NCI-H1417 treated with DMSO at 0.1 percent for 48 hours (cell line): Measurements from ENCODE around the gene ADARB2.
A peak's percentile ranks its signal among the peaks of the same experiment; 100 is the strongest.
"Not testable (repeated sequence)": the region's sequence is repeated elsewhere in the genome, so short reads cannot be mapped to it uniquely, and the experiment has no call there.

Experiments
- DNase-seq: peaks from one replicate; lab custom pipeline; 2025; lab: John Stamatoyannopoulos, UW

ADARB2 gene

GRCh38 chr10:1427521-1428186 lies 309.7 kb downstream of the ADARB2 start:
- not testable (repeated sequence) for DNase-seq

DNA sequence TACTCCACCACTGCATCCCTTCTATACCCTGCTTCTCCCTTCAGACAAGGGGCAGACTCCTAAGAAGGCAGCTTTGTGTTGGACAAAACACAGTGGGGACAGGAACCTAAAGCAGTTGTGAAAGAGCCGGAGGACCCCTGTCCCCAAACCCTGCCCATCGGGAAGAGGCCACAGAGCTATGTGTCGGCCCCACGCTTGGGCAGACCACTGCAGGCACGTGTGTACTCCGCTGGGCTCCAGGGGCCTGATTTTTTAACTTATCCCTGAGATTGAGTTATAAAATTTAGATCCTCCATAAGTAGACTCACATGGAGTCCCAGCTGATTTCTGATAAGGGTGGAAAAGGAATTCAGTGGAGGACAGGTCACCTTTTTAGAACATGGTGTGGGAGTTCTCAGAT lies 310.5 kb downstream of the ADARB2 start:
- DNase-seq = no peak

DNA sequence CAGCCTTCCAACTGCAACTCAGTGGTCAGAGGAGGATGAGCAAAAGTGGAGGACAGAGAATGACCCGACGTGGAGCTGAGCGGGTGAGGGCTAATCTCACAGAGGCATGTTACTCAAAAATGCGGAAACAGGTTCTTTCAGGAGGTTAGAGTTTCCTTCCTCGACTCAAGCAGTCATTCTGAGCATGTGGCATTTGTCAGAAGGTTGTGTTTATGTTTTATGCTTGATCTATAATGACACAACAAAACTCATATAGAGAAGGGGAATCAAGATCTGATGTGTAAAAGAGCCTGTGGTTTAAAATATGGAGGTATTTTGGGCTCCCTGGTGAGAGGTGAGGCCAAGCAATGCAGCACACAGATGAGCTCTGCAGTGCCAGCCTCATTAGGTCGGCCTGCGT lies 311.4 kb downstream of the ADARB2 start:
- DNase-seq = no peak

- no peak for DNase-seq
Observed at GRCh38 chr10:1424648-1425047, 312.7 kb downstream of the ADARB2 start.

DNA sequence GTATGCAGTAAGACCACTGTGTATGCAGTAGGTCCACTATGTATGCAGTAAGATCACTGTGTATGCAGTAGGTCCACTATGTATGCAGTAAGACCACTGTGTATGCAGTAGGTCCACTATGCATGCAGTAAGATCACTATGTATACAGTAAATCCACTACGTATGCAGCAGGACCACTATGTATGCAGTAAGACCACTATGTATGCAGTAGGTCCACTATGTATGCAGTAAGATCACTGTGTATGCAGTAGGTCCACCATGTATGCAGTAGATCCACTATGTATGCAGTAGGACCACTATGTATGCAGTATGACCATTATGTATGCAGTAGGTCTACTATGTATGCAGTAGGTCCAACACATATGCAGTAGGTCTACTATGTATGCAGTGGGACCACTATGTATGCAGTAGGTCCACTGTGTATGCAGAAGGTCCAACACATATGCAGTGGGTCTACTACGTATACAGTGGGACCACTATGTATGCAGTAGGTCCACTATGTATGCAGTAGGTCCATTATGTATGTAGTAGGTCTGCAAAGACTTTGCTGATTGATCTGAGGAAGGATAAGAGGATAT lies 313.6 kb downstream of the ADARB2 start:
- DNase-seq = no peak

GRCh38 chr10:1422275-1422674 lies 315.1 kb downstream of the ADARB2 start:
- DNase-seq = no peak

GRCh38 chr10:1420661-1421362 lies 316.5 kb downstream of the ADARB2 start:
- peak; percentile 38 for DNase-seq

DNA sequence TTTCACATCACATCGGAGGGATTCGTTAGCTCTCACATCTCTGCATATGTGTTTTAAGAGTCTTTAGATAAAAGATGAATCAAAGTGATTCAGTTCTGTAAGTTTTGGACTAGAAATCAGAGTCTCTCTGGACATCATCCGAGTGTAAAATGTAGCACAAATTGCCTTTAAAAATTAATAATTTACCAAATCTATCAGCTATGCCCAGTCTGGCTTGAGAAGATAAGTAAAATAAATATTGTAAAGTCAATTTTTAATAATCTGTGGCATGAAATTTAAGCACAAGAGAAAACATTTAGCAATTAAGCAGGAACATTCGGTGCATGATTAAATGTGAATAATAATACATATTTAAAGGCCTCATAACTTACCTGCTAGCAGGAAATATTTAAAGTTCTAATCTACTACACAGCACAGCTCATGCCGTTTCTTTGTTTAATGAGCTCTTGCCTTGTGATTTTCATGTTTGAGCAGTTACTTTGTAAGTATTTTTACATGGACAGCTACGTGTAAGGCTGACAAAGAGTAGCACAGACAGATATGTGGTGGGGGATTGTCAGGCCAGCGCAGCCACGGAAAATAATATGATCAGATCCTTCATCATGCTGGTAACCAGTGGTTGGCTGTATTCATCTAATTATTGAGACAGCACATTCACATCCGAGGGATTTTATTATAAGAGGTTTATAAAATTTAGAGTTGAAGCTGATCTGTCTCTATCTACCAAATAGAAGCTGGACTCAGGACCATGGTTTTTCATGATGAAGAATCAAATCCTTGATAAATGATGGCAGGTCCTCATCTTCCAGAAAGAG lies 317.3 kb downstream of the ADARB2 start:
- no peak for DNase-seq

- DNase-seq = no peak
Observed at GRCh38 chr10:1418031-1418550, 319.2 kb downstream of the ADARB2 start.

GRCh38 chr10:1417574-1417973 lies 319.8 kb downstream of the ADARB2 start:
- no peak for DNase-seq

DNA sequence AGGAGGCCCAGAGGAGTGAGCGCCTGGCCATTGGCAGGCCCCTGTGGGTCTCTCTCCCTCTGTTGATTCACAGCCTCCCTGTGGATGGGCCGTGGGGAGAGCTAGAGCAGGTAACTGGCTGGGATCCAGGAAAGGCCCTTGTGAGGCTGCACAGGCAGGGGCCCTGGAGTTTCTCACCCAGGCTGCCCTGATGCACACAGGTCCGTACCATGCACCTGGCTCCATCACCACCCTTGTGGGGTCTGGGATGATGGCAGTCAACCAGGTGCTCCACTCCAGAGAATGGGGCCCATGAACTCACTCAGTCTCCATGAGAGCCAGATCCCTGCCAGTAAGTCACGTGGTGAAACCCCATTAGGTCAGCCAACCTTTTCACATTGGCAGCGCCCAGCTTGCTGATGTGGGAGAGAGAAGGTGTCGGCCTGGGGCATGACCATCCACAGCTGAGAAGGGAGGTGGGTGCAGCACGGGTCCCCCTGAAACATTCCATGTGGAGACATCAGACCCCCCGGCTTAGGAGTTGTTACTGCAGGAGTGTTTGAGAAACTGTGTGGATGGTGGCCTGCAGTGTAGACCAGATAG lies 320.8 kb downstream of the ADARB2 start:
- no peak for DNase-seq

DNA sequence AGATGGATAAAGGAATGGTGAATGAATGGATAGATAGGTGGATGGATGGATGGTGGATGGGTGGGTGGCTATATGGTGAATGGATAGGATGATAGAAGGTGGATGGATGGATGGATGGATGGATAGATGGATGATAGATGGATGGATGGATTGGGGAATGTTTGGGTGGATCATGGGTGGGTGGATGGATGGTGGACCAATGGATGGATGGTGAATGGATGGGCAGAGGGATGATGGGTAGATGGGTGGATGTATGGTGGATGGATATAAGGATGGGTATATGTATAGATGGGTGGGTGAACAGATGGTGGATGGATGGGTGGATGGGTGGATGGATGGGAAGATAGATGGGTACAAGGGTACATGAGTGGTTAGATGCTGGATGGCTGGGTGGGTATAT lies 322.4 kb downstream of the ADARB2 start:
- no peak for DNase-seq

GRCh38 chr10:1414346-1414745 lies 323.0 kb downstream of the ADARB2 start:
- not testable (repeated sequence) for DNase-seq

DNA sequence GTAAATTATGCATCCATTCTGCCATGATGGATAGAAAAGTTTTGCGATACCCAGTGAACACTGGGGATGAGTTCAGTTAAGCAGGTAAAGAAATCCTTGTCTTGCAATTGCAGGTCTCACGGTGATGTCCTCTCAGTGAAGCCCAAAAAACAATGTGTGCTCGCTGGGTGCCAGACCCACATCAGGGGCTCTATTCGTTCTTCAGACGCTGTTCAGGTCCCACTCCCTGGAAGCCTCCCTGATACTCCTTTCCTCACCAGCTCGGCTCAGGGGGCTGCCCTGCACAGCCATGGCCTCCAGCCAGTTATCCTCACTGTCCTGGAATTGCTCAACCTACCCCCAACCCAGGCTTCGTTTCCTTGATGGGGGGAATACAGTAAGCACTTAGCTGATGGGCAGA lies 323.5 kb downstream of the ADARB2 start:
- DNase-seq = no peak

- no peak for DNase-seq
Observed at GRCh38 chr10:1413256-1413655, 324.1 kb downstream of the ADARB2 start.

- no peak for DNase-seq
Observed at GRCh38 chr10:1412531-1413189, 324.7 kb downstream of the ADARB2 start.

DNA sequence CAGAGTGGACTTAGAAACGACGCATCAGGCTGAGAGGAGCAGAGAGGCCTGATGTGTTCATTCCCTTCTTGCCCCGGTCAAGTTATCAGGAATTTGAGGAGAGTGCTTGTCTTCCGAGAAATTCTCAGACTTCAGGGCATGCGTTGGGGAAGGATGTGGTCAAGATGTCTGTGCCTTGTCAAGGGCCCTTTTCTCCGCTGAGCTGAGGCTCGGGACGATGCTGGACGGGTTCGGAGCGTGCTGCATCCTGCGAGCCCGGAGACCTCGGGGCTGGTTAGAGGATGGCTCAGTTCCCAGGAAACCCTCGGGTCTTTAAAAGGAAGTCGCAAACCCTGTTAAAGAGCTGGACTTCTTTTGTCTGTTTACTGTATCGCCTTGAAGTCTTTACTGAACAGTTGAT lies 325.4 kb downstream of the ADARB2 start:
- no peak for DNase-seq

DNA sequence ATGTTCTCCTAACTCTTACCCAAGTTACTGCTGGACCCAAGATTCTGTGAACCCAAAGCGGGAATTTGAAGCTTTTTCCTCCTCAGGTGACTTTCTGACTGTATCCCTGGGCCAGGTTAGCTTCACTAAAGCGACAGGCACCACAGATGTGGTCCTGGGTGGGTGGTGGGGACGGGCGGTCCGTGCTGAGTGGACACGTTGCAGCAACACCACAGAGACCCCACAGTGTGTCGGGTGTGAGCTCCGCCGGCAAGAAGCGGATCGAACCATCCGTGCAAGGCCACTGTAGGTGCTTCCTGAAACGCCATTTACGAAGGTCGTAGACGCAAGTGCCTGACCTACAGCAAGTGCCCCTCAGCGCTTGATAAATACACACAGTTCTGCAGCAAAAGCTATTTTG lies 325.9 kb downstream of the ADARB2 start:
- no peak for DNase-seq

DNA sequence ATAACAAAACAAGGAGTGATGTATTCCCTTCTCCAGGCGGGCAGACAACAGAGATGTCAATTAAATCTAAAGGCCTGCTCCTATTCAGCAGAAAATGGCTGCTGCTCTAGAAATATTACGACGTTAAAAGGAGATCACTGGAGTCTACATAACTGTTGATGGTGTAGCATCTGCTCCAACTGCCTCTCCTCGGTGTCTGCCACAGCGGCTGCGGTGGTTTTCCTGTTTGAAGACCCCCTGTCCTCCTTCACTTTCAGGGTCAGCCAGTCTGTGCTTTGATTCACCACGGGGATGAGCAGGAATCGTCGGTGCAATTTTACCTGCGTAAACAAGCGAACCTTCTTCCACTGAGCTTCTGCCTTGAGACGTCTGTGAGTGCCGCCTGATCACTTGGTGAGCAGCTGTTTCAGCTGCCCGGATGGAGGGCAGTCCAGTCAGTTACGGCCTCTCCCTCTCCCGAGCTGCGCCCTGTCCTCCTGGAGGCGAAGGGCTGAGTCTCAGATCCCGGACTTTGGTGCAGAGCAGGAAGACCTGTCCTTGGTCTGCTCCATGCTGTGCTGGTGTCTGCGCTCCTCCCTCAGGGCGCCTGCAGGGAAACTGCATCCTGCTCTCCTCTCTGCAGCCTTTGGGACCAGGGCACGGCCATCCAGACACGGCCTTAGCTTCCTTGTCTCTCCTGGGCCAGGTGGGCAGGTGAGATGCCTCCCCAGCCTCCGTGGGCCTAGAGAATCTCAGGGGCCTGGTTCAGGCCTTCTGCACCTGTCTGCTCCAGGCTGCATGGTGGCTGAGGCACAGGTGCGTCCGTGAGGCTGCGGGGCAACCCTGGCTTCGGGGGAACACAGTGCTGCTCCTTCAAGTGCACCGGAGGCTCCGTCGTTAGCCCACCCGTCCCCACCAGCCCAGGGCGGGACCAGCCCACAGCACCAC lies 326.6 kb downstream of the ADARB2 start:
- DNase-seq = no peak

DNA sequence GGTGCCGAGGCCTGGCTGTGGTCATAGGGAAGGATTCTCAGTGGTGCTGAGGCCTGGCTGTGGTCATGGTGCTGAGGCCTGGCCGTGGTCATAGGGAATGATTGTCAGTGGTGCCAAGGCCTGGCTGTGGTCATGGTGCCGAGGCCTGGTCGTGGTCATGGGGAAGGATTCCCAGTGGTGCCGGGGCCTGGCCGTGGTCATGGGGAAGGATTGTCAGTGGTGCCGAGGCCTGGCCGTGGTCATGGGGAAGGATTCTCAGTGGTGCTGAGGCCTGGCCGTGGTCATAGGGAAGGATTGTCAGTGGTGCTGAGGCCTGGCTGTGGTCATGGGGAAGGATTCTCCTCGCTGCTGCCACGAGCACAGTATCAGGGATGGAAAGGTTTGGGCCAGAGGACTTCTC lies 327.3 kb downstream of the ADARB2 start:
- DNase-seq = no peak
